RKO (cell line): Measurements from ENCODE around the gene CXorf49.
"Not testable (repeated sequence)": the region's sequence is repeated elsewhere in the genome, so short reads cannot be mapped to it uniquely, and the experiment has no call there.

Experiments
- DNase-seq: peaks from one replicate; pipeline ENCODE4 v3.0.0-alpha.2; 2016; ENCODE audit warnings: low spot score

Gene CXorf49

GRCh38 chrX:71718185-71718584 is at the start of gene CXorf49:
CXorf49 (minus strand) TSS chrX:71718285; CDS start chrX:71718151, 134 bp downstream.
- DNase-seq: not testable (repeated sequence)

GRCh38 chrX:71767134-71767533 is 49.0 kb upstream of the CXorf49 start:
- DNase-seq: not testable (repeated sequence)

- not testable (repeated sequence) for DNase-seq
Observed at GRCh38 chrX:71765613-71766012, 47.5 kb upstream of the CXorf49 start.

DNA sequence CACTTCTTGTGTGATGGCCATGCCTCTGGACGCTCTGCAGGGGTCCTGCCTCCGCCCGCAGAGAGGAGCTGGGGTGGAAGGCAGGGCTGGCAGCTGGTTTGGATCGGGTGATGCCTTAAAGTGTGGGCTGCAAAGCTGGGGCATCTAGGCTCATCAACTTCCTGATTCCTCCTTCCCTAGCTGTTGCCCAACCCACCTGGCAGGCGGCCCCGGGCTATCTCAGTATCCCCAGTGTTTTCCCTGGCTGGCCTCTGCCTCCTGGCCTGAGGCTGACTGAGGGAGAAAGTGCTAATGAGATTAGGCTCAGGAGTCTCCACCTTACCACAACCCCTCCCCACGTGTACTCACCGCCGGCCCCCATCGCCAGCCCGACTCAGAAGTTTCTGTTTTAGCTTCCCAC is 46.7 kb upstream of the CXorf49 start:
- DNase-seq: not testable (repeated sequence)

- not testable (repeated sequence) for DNase-seq
Observed at GRCh38 chrX:71763049-71763448, 45.0 kb upstream of the CXorf49 start, which contains the start of gene CXorf49B. CXorf49B (plus strand) TSS chrX:71763349; CDS start chrX:71763424, 75 bp downstream.

DNA sequence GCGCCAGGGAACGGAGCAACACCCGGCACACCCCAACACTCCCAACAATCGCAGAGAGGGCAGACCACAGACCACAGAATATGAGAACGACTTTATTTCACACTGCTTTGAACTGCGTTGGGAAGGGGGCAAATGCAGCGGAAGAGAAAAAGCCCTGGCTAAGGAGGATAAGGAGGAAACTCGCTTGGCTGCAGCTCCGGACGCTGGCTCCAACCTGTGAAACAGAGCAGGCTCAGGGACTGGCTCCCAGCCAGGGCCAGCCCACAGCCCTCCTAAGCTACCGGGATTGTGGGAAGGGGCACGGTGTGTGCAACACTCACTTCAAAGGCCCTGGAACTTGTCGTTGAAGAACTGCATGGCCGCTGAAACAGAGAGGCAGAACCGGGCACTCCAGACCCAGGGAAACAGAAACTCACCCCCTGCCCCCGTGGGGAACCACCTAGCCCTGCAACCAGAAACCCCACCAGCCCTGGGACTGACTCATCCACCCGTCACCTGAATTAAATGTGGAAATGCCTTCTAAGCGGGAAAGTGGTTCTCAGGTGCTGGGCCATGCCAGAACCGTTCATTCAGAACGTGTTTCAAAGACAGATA is 42.7 kb upstream of the CXorf49 start:
- DNase-seq: not testable (repeated sequence)

DNA sequence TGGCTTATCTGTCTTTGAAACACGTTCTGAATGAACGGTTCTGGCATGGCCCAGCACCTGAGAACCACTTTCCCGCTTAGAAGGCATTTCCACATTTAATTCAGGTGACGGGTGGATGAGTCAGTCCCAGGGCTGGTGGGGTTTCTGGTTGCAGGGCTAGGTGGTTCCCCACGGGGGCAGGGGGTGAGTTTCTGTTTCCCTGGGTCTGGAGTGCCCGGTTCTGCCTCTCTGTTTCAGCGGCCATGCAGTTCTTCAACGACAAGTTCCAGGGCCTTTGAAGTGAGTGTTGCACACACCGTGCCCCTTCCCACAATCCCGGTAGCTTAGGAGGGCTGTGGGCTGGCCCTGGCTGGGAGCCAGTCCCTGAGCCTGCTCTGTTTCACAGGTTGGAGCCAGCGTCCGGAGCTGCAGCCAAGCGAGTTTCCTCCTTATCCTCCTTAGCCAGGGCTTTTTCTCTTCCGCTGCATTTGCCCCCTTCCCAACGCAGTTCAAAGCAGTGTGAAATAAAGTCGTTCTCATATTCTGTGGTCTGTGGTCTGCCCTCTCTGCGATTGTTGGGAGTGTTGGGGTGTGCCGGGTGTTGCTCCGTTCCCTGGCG is 2.3 kb upstream of the CXorf49 start:
- not testable (repeated sequence) for DNase-seq

DNA sequence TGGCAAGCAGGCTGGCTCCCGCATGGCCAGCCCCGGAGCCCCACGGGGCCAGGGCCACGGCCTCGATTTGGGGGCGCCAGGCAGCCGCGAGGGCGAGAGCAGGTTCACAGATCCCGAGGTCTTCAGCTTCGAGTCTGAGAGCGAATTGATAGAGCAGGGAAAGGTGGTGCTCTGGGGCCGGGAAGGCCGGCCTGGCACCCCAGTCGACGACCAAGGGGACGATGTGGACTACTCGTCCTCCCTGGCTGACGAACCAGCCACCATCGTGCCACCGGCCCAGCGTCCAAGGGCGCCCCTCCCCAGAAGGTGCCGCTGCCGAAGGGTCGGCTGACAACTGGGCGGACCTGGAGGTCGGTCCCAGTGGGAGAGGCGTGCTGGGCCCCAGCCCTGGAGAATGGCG is 1.1 kb upstream of the CXorf49 start:
- DNase-seq: not testable (repeated sequence)

DNA sequence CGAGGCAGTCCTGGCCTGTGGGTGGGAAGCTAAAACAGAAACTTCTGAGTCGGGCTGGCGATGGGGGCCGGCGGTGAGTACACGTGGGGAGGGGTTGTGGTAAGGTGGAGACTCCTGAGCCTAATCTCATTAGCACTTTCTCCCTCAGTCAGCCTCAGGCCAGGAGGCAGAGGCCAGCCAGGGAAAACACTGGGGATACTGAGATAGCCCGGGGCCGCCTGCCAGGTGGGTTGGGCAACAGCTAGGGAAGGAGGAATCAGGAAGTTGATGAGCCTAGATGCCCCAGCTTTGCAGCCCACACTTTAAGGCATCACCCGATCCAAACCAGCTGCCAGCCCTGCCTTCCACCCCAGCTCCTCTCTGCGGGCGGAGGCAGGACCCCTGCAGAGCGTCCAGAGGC is 1.8 kb downstream of the CXorf49 start:
- not testable (repeated sequence) for DNase-seq

DNA sequence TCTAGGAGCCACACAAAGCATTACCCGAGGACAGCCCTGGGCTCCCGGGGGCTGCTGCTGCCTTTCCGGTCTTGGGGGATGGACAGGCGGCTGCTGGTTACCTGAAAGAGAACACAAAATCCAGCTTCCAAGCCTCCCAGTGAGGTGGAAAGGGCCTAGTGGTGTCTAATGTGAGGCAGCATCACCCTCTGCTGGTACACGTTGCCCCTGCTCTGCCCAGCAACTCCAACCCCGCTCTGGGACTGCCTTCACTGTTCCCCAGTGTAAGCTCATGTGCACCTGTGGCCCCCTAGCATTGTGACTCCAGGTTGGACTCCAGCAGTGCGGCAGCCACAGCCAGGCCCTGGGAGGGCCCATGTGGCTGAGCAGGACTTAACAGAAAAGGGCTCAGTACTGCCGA is 2.5 kb downstream of the CXorf49 start:
- DNase-seq: not testable (repeated sequence)

DNA sequence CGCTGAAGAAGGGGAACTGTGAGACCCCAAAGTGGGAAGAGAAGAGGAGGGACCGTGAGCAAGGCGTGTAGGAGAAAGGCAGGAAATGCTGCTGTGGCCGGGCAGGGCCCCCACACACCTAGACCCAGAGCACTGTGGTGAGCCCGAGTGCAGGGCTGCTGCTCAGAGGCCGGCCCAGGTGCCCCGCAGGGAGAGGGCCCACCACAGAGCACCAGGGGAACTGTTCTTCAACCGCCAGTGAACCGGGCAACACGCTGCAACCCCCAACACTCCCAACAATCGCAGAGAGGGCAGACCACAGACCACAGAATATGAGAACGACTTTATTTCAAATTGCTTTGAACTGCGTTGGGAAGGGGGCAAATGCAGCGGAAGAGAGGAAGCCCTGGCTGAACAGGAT is 4.0 kb downstream of the CXorf49 start:
- DNase-seq: not testable (repeated sequence)

DNA sequence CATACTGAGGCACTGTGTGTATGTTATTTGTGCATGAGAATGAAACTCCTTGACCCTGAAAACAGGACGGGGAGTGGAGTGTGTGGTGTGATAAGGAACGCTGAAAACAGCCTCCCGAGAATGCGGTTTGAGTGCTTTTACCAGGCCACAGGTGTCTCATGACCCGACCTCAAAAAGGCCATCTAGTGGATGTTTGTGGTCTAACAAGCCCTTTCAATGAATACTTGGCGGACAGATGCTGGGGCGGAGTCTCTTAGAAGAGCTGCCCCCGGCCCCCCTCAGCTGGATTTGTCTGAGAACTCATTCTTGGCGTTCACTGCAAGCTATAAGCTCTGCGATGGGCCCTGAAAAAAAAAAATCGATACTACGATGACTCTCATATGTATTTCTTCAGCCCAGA is 15.2 kb downstream of the CXorf49 start:
- DNase-seq: not testable (repeated sequence)

DNA sequence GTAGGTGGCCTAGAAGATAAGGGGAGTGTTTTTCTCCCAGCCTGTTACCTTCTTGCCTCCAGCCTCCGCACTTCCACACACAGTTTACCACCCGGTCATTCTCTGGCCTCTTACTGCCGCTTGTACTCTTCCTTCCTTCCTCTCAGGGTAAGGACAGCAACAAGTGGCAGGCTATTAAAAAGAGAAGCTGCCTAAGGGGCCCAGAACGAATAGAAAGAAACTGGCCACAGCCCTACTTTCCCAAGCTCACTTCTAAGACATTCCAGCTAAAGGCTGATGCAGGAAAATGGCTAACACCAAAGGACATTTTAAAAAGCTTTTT is 19.1 kb downstream of the CXorf49 start:
- not testable (repeated sequence) for DNase-seq

- DNase-seq: not testable (repeated sequence)
Observed at GRCh38 chrX:71698299-71699022, 19.6 kb downstream of the CXorf49 start.

GRCh38 chrX:71697466-71698298 is 20.4 kb downstream of the CXorf49 start:
- not testable (repeated sequence) for DNase-seq

GRCh38 chrX:71696641-71697465 is 21.2 kb downstream of the CXorf49 start:
- DNase-seq: not testable (repeated sequence)

DNA sequence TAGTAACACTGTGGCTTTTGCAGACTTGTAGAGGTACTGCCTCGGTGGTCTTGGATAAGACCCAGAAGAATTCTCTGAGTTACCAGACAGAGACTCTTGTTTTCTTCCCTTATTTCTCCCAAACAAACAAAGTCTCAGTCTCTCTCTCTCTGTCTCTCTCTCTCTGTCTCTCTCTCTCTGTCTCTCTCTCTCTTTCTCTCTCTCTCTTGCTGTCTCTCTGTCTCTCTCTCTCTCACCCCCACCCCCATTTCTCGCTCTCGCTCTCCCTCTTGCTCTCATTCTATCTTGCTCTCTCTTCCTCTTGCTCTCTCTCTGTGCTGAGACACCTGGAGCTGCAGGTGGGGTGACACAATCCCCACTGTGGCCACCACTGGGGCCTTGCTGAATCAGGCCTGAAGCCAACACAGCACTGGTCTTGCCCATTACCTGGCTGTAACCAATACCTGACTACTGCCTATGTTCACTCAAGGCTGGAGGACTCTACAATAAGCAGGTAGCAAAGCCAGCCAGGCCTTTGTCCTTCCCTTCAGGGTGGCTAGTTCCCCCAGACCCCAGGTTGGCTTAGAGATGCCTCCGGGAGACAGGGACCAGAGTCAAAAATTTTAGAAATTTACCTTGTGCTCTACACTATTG is 38.4 kb downstream of the CXorf49 start:
- DNase-seq: no peak

DNA sequence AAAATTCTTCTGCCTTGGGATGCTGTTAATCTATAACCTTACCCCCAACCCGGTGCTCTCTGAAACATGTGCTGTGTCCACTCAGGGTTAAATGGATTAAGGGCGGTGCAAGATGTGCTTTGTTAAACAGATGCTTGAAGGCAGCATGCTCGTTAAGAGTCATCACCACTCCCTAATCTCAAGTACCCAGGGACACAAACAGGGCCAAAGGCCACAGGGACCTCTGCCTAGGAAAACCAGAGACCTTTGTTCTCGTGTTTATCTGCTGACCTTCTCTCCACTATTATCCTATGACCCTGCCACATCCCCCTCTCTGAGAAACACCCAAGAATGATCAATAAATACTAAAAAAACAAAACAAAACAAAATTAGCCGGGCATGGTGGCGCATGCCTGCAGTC is 40.9 kb downstream of the CXorf49 start:
- DNase-seq: not testable (repeated sequence)

- not testable (repeated sequence) for DNase-seq
Observed at GRCh38 chrX:71676068-71676795, 41.9 kb downstream of the CXorf49 start.

DNA sequence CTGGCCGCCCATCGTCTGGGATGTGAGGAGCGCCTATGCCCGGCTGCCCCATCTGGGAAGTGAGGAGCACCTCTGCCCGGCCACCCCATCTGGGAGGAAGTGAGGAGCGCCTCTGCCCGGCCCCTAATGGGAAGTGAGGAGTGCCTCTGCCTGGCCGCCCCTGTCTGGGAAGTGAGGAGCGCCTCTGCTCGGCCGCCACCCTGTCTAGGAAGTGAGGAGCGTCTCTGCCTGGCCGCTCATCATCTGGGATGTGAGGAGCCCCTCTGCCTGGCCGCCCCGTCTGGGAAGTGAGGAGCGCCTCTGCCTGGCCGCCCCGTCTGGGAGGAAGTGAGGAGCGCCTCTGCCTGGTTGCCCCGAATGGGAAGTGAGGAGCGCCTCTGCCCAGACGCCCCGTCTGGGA is 42.4 kb downstream of the CXorf49 start:
- DNase-seq: not testable (repeated sequence)
